NCI-H2196 (cell line): ENCODE measurements around the gene GPR157.
"Not testable (repeated sequence)": the region's sequence is repeated elsewhere in the genome, so short reads cannot be mapped to it uniquely, and the experiment has no call there.

Experiments used
- DNase-seq: peaks from one replicate; lab custom pipeline; 2025; ENCODE audit not compliant: unreplicated experiment; lab: John Stamatoyannopoulos, UW

GPR157 gene

DNA sequence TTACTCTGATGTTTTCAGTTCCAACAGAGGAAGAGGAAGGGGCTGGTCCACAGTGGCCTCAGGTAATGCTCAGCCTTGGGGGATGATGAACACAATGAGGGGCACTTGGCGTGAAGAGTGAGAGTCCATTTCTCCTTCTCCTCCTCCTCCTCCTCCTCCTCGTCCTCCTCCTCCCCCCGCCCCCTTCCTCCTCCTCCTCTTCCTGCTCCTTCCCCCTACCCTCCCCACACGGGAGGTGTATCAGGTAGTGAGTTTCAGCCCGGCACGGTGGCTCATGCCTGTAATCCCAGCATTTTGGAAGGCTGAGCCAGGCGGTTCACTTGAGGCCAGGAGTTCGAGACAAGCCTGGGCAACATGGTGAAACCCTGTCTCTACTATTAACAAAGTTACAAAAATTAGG lies 17.3 kb upstream of the GPR157 start:
- no peak for DNase-seq

DNA sequence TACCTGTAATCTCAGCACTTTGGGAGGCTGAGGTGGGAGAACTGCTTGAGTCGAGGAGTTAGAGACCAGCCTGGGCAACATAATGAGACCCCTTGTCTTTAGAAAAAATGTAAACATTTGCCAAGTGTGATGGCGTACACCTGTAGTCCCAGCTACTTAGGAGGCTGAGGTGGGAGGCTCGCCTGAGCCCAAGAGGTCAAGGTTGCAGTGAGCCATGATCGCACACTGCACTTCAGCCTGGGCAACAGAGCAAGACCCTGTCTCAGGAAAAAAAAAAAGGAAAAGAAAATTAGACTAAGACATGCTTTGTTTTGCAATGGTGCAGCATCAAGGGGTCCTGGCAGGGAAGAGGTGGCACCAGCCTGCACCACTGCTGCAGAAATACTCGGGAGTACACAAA lies 16.8 kb upstream of the GPR157 start:
- DNase-seq = no peak

DNA sequence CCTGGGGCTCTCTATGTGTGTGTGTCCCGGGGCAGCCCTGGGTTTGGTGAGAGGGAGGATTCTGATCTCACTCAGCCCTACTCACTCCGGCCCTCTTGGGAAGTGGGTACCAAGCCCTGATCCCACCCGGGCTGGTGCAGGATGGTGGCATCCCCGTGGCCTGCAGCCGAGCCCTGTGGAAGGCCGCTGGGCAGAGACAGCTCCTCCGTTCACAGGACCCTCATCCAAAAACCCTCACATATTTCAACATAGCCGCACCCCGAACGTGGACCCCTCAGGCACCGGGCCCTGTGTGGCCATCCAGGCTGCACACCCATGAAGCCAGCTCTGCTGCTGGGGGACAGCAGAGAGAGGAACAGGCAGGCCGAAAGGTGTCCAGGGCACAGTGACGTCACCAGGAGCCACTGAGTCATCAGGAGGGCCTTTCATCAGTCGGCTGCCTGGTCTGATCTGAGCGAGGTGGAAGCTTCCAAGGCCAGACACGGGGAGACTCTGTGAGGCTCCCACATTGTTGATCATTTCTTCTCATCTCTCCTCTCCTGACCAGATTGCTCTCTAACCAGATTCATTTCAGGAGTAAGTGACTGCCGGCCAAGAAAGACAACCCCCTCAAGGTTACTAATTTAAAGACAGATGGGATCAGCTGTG lies 16.2 kb upstream of the GPR157 start:
- no peak for DNase-seq

DNA sequence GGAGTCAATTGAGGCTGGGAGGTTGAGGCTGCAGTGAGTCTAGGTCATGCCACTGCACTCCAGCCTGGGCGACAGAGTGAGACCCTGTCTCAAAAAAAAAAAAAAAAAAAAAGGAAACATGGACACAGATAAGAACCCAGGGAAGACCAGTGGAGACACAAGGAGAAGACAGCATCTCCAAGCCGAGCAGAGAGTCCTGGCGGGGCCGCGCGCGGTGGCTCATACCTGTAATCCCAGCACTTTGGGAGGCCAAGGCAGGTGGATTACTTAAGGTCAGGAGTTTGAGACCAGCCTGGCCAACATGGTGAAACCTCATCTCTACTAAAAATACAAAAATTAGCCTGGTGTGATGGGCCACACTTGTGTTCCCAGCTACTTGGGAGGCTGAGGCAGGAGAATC lies 15.6 kb upstream of the GPR157 start:
- DNase-seq = not testable (repeated sequence)

DNA sequence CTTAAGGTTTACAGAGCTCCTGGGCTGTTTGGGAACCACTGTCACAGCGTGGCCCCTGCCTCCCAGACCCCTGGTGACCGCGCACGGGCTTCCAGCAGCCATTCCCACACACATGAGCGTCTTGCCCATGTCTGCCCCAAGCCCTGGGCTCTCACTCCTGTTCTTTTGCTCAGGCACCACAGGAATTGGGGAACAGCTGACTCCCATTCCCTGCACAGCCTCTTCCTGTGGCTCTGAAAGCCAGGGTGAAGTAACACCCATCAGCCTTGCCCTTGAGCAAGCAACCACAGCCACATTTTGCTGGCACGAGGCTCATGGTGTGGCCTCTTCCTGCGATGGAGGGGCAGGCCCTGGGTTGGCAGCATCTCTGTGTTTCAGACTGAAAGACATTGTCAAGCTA lies 14.3 kb upstream of the GPR157 start:
- no peak for DNase-seq

DNA sequence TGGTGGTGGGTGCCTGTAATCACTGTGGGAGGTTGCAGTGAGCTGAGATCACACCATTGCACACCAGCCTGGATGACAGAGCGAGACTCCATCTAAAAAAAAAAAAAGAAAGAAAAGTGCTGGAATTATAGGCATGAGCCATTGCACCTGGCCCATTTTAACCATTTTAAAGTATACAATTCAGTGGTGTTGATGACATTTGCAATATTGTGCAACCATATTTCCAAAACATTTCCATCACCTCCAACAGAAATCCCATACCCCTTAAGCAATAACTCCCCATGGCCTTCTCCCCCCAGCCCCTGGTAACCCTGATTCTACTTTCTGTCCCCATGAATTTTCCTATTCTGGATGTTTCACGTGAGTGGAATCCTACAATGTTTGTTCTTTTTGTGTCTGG lies 11.0 kb upstream of the GPR157 start:
- DNase-seq = no peak

DNA sequence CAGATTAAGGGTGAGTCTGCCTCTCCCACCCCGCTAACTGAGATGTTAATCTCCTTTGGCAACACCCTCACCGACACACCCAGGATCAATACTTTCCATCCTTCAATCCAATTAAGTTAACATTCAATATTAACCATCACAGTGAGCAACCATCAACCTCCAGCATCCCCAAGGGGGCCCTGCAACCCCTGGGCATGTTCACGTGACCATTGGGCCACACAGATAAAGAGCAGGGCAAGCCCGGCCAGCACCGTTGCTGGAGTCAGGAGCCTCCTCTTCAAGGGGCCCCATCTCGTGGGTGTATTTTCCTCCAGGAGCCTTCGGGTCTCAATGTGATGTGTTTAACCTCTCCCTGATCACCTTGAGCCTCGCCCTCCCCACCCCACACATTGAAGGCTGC lies 8.0 kb upstream of the GPR157 start:
- DNase-seq = no peak

DNA sequence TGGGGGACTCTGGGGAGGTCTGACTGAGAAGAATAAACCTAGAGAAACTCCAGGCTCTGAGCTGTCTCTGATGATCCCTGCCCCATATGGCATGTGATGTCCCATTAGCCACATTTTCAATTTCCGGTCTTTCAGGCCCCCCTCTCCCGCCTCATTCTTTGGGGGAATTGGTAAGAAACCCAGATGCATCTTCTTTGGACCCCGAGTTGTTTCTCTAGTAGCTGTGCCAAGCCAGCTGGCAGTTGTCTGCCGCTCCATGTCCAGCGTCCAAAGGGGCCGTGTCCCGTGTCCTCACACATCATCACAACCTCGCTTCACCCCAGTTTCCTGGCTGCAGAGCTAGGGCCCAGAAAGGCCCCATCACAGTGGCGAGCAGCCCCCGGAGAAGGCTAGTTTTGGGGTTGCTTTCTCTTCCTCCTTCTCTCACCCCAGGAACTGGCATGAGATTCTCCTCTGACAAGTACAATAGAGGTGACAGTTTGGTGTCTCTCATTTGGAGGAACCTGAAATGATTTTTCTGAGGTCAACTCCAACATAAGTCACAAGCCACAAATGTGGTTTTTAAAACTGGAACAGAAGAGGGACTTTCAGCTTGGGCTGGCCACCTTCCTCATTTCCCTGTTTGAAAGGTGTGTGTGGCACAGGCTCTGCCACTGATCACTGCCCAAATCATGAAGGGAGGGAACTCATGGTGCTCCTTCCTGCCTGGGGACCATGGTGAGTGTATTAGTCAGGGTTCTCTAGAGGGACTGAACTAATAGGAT lies 6.4 kb upstream of the GPR157 start:
- DNase-seq = no peak

DNA sequence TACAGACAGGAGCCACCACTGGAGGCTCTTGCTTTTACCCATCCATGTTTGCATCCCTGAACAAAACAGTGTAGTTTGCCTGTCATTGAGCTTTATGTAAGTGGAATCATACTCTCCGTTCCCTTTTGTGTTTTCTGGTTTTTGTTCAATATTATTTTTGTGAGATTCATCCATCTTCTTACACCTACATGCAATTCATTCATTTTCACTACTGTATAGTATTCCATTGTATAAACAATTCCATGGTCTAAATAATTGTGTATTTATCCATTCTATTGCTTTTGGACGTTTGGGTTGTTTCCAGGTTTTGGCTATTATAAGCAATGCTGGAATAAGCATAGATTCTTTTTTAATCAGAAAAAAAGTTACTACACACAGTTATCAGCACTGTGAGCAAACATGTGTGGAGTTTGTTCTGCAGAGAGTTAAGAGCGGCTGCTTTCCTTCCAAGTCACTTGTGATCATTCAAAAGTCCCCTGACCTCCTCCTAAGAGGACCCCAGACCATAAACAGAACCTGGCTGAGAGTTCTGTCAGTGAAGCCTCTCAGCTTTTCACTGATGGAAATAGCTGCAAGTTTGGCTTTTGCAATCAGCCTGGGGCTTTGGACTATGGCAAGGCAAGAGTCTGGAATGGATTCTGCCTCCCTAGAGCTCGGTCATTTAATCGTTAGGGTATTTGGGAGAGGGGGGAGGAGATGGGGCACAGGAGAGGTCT lies 5.1 kb upstream of the GPR157 start:
- DNase-seq = no peak

DNA sequence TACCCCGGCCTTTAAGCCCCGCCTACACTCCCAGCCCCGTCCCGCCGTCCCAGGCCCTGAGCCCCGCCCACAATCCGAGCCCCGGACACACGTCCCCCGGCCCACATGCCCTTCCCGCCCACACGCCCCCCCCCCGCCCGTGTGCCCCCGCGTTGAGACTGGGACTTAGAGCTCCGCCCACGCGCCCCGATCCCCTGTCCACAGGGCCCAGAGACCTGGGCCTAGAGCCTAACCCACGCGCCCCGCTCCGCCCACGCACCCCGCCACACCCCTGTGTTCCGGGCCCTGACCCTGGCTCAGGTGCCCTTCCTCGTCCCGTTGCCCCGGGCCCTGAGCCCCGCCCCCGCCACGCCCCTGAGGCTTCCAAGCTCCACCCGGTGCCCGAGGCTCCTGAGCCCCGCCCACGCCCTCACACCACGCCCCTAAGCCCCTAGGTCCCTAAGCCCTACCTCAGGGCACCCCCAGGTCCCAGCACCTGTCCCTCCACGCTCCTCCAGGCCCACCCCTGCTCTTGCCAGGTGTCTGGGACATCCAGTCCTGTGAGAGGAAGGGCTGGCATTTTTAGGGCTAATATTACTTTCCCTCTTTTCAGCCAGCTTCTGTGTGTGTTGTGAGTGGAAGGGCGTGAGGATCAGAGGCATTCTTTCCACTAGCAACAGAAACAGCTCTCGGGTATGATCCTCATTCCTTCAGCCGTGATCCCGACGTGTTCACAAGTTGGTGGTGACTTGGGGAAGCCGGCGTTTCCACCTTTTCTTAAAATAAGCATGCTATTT lies 552 bp upstream of the GPR157 start:
- DNase-seq = peak; percentile 86

DNA sequence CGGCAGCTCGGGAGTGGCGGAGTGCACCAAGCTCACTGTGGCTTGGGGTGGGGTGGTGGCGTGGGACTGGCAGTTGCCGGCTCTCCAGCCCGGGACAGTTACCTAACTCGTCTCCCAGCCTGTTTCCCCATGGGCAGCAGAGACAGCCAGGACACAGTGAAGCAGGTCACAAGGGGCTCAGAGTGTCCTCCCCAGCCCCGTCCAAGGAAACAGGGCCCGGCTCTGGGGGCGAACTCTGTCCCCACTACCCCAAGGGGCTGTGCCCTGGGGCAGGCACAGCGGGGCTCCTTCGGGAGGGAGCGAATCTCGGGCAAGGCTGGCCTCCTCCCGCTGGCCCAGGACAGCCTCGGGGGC lies 759 bp downstream of the GPR157 start:
- DNase-seq = no peak

DNA sequence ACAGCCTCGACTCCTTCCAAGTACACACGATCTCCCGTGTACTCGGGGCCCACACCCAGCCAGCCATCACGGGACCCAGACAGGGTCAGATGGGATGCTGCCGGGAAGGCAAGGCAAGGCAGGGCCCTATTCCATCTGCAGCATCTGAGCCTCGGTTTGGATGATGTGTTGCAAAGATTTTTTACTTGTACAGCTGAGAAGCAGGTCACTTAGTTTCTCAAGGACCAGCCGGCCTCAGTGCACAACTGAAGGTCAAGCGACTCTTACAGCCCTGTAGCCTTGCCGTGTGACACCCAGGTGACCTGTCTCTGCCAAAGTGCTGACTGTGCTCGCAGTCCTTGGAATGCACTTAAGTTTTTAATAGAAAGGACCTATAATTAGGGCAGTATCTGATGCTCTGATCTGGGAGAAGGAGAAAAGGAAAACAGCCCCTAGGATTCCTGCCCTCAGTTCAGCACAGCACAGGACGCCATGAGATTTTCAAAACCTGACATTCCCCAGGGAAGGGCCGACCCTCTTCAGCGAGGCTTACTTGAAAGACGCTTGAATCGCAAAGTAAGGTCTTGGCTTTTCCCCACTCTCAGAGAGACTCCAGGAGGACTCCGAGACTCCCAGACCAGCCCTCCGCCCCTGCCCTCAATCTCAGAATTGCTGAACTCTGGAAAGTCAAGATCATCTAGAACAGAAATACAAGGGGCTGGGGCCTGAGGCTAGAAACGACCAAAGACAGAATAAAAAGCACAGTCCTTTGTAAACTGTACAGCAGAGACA lies 1.3 kb downstream of the GPR157 start:
- DNase-seq = no peak

DNA sequence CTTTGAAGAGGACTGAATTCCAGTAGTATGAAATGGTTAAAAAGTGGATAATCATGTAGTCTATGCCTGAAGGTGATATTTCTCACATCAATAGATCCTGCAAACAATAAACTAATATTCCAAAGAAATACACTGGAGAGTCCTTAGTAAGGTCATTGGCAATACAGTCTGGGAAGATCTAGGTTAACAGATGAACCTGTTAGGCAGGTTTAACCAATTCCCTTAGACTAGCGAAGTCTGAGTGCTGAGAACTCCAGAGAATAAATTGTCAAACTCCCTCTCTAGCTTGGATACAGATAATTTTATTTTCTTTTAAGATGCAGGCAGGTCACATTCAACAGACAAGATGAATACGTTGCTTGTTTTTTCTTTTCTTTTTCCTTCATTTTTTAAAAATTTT lies 2.4 kb downstream of the GPR157 start:
- DNase-seq = no peak

DNA sequence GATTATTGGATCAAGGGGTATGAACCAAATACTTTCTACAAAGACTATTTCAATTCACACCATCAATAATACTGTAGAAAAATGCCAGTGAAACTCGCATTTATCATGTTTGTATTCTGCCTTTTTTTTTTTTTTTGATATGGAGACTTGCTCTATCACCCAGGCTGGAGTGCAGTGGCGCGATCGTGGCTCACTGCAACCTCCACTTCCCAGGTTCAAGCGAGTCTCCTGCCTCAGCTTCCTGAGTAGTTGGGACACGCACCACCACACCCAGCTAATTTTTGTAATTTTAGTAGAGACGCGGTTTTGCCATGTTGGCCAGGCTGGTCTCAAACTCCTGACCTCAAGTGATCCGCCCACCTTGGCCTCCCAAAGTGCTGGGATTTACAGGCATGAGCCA lies 3.1 kb downstream of the GPR157 start:
- DNase-seq = not testable (repeated sequence)

DNA sequence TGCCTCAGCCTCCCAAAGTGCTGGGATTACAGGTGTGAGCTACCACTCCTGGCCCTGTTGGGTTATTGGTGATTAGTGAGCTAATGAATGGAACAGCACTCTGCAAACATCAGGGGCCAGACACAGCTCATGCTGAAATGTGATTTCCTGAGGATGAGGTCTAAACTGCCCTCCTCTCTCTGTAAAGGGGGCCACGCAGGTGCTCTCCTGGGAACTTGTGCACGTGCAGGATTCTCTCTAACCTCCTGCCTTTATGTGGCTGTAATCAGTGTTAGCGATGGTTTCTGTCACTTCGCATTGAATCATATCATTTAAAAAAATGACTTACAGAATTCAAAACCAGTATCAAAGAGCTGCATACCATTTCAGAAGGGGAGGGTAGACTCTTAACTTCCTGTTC lies 3.6 kb downstream of the GPR157 start:
- DNase-seq = no peak

DNA sequence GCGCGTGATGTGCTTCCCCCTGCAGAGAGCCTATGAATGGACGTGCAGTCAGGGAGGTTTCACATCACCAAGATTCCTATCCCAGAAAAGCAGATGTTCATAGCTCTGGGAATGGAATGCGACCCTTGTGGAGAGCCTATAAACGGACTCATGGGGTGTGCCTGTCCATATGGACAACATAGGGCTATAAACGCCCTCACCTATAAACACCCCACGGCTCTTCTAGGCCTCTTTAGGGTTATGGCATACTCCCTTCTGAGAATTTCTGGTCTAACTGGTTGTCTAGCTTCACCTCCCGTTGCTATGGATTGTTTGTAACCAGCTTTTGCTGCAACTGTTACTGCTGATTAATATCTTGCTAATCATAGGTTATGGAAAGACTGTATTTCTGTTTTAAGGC lies 4.5 kb downstream of the GPR157 start:
- not testable (repeated sequence) for DNase-seq

DNA sequence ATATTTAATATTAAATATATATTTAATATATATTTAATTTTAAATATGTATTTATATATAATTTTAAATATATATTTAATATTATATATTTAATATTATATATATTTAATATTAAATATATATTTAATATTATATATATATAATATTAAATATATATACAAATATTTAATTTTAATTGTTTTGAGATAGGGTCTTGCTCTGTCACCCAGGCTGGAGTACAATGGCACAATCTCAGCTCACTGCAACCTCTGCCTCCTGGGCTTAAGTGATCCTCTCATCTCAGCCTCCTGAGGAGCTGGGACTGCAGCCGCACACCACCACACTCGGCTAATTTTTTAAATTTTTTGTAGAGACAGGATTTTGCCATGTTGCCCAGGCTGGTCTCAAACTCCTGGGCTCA lies 5.2 kb downstream of the GPR157 start:
- not testable (repeated sequence) for DNase-seq

DNA sequence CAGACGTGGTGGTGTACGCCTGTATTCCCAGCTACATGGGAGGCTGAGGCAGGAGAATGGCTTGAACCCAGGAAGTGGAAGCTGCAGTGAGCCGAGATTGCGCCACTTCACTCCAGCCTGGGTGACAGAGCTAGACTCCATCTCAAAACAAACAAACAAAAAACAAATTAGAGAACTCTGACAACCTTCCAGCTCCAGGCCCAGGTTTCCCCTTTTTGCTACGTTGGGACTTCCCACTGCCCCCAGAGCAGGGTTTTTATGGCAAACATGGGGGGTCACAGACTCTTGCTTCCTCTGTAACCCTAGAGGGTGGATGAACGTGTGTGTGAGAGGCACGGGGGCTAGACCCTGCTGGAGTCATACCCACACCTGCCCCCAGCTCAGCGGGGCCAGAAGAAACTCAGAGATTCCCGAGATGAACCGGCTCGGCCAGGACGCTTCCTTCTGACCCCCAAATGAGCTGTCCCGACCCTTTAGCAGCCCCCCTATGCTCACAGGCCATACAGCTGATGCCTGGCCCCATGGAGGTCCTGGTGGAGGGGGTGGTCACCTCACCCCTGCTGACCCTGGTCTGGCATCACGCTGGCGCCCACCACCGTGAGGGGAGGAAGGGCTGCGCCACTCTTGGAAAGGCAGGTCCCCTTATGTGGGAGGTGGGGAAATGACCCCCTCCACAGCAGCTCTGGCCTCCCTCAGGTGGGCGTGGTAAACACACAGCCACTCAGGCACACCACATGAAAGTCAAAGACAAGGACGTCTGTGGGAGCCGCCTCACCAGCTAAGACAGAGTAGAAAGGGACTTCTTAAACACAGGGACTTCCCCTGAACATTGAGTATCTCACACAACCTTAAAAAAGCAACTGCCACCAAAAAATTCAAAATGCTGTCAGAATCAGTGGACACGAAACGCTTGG lies 7.1 kb downstream of the GPR157 start:
- no peak for DNase-seq

DNA sequence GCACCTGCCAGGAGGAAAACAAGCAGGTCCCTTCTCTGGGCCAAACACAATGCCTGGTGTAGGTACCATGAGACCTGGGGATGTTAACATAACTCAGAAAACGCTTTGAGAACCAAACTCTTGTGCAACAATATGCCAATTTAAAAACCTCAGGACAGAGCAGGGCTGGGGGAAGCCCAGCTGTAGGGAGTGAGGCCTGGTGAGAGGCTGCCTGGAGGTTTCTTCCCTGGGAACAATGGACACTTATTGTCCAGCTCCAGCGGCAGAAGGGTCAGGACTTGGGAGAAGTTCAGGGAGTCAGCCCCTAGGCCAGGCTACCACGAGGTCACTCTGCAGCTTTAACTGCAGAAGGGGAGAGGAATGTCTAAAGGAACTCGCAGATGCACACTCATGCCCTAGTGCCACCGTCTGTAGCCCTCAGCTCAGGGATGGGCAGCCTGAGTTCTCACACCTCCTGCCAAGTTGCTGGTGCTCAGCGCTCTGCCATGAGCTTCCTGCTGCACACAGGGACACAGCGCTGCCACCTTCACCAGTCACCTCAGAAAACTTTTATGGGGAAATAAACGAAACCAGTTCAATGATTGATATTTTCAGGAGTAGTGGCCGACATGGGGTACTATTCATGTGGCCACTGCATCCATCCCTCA lies 8.5 kb downstream of the GPR157 start:
- no peak for DNase-seq
